Right lobe of liver (tissue), 6 donors: ENCODE measurements around the gene CEP350. TPM values are rescaled to one million over a fixed set of nuclear protein-coding genes. Genes with fewer than 3 reads are reported as not detected.

Experiments used
- ATAC-seq, 4 donors: fragments of 200-7000 bp; cut with Tn5 transposase; one replicate each; pipeline ENCODE4 v1.9.1; 2020; ENCODE audit warnings: mild to moderate bottlenecking in 4 of 4, moderate library complexity in 4 of 4
- DNase-seq, 3 donors: peaks; one replicate each; pipeline ENCODE4 v3.0.0-alpha.2; 2020
- H3K27ac ChIP-seq, 3 donors: fragments of 200-600 bp; one replicate each; pipeline ENCODE4 v1.8.0; 2022
- H3K27me3 ChIP-seq, 2 donors: fragments of 200-600 bp; one replicate each; pipeline ENCODE4 v1.8.0; 2022
- H3K36me3 ChIP-seq, 4 donors: fragments of 200-600 bp; sonication (generic) in 1 of 4; one replicate each; pipeline versions ENCODE4 v1.5.1 to v1.8.0; 2017 to 2022; ENCODE audit warnings: control low read depth in 1 of 4
- H3K4me1 ChIP-seq, 4 donors: fragments of 200-600 bp; sonication (generic) in 1 of 4; one replicate each; pipeline versions ENCODE4 v1.5.1 to v1.8.0; 2017 to 2022; ENCODE audit warnings: control low read depth in 1 of 4
- H3K4me3 ChIP-seq, 3 donors: fragments of 200-600 bp; one replicate each; pipeline ENCODE4 v1.8.0; 2022
- H3K9me3 ChIP-seq, 4 donors: fragments of 200-600 bp; sonication (generic) in 1 of 4; one replicate each; pipeline versions ENCODE4 v1.5.1 to v1.8.0; 2017 to 2022; ENCODE audit warnings: control low read depth in 1 of 4
- CTCF ChIP-seq, 4 donors: fragments of 200-600 bp in 3 of 4; fragments of 450-650 bp in 1 of 4; IDR thresholded peaks; one replicate each; pipeline versions ENCODE4 v1.5.1 to v1.8.0; 2016 to 2022; ENCODE audit warnings: antibody characterized with exemption in 4 of 4, mild to moderate bottlenecking in 2 of 4
- POLR2A ChIP-seq: fragments of 450-650 bp; IDR thresholded peaks from one replicate; pipeline ENCODE4 v1.6.1; 2017; ENCODE audit warnings: antibody characterized with exemption, mild to moderate bottlenecking
- WGBS: methylation state at CpG from one replicate; pipeline ENCODE4 v1.1.6; 2018; ENCODE audit warnings: low coverage, low lambda C conversion rate; ENCODE audit not compliant: insufficient coverage; ENCODE audit errors: missing lambda C conversion rate; 5-methylcytosine and 5-hydroxymethylcytosine counted together
- intact Hi-C, 2 donors: fragments of 100-400 bp; cut with DNase I; formaldehyde crosslinking; loops; one replicate each; pipeline versions ENCODE4 v1.11.2 to v1.14.1; 2022
- total RNA-seq, 6 experiments: library from RNA; depleted of rRNA in 2 of 6; stranded (reverse); fragments of >200 nt in 2 of 6; fragmentation: NEBNext Ultra II Directional in 3 of 6; extraction: Animal tissue kit (Norgen Biotek cat#: 25700) in 3 of 6; gene quantifications; one replicate each; pipeline versions ENCODE4 v1.1.0 to v1.2.4, GENCODE V29; 2016 to 2023
- donor health status: DM: no; HTN: yes; CAD: no.
- donor health status: DM: no; HTN: no; CAD: no.
- donor health status: DM: no; HTN: no; CAD: no.
- donor health status: DM: no; HTN: yes; CAD: no.
- donor health status: DM: no; HTN: yes; CAD: no.

CEP350 gene
- total RNA-seq, 6 experiments from 2014 or later, result 15.6 to 24.6 (median 21.3) TPM

GRCh38 chr1:180080439-180080838 lies 125.8 kb downstream of the CEP350 start:
- intact Hi-C loops, result no loop called here
- Histone ChIP-seq H3K36me3 (peaks cover 0 to 46% (median 25%) of the 10 kb centered on the region in 4 donors), H3K4me1 (no peaks in the 10 kb centered on the region), H3K27me3 (no peaks in the 10 kb centered on the region), H3K9me3 (no peaks in the 10 kb centered on the region), H3K27ac (no peak overlapping the region), H3K4me3 (no peak overlapping the region)
- 100% methylated on average over 1 of the region's 1 CpG for WGBS
- DNase-seq (no peak), ATAC-seq (peak in 1 of 4 donors; percentile 32)
- TF ChIP-seq POLR2A (no peak), CTCF (IDR thresholded peaks at IDR 0.05) (no peak)

- Histone ChIP-seq H3K36me3 (peaks cover 0 to 37% (median 20%) of the 10 kb centered on the region in 4 donors), H3K27ac (no peak overlapping the region), H3K4me3 (no peak overlapping the region), H3K4me1 (no peaks in the 10 kb centered on the region), H3K9me3 (no peaks in the 10 kb centered on the region), H3K27me3 (no peaks in the 10 kb centered on the region)
- WGBS, result 91% methylated on average over 2 of the region's 2 CpGs
- DNase-seq (no peak), ATAC-seq (no peak)
- TF ChIP-seq CTCF (IDR thresholded peaks at IDR 0.05) (no peak), POLR2A (no peak)
- intact Hi-C loops, result no loop called here
Observed at GRCh38 chr1:180081474-180081873, 126.9 kb downstream of the CEP350 start.

GRCh38 chr1:180083164-180083563 lies 128.6 kb downstream of the CEP350 start:
- no peak for DNase-seq
- Histone ChIP-seq H3K27ac (no peak overlapping the region), H3K9me3 (no peaks in the 10 kb centered on the region), H3K4me1 (no peaks in the 10 kb centered on the region), H3K4me3 (no peak overlapping the region), H3K36me3 (peaks cover 0 to 27% (median 16%) of the 10 kb centered on the region in 4 donors), H3K27me3 (no peaks in the 10 kb centered on the region)
- no peak for ATAC-seq
- TF ChIP-seq CTCF (IDR thresholded peaks at IDR 0.05) (no peak), POLR2A (no peak)
- intact Hi-C loops, result no loop called here
- WGBS, result 76% methylated on average over 1 of the region's 1 CpG

GRCh38 chr1:180084867-180085266 lies 130.3 kb downstream of the CEP350 start:
- no peaks in the 10 kb centered on the region for H3K4me1 ChIP-seq
- no peak overlapping the region for H3K27ac ChIP-seq
- H3K4me3 ChIP-seq, result no peak overlapping the region
- TF ChIP-seq CTCF (IDR thresholded peaks at IDR 0.05), result no peak
- no peak for TF ChIP-seq POLR2A
- H3K9me3 ChIP-seq, result no peaks in the 10 kb centered on the region
- intact Hi-C loops, result no loop called here
- 100% methylated on average over 1 of the region's 1 CpG for WGBS
- H3K36me3 ChIP-seq, result peaks cover 0 to 21% (median 5%) of the 10 kb centered on the region in 4 donors
- ATAC-seq (no peak), DNase-seq (no peak)
- H3K27me3 ChIP-seq, result no peaks in the 10 kb centered on the region

- TF ChIP-seq POLR2A (no peak), CTCF (IDR thresholded peaks at IDR 0.05) (no peak)
- Histone ChIP-seq H3K27ac (no peak overlapping the region), H3K9me3 (no peaks in the 10 kb centered on the region), H3K4me3 (no peak overlapping the region), H3K4me1 (no peaks in the 10 kb centered on the region), H3K27me3 (no peaks in the 10 kb centered on the region), H3K36me3 (peaks cover 0 to 21% (median 4%) of the 10 kb centered on the region in 4 donors)
- 88% methylated on average over 1 of the region's 2 CpGs for WGBS
- ATAC-seq (no peak), DNase-seq (no peak)
- intact Hi-C loops, result no loop called here
Observed at GRCh38 chr1:180085331-180085730, 130.7 kb downstream of the CEP350 start.
